ENCODE measurements around the gene NAA38.
"Not testable (repeated sequence)": the region's sequence is repeated elsewhere in the genome, so short reads cannot be mapped to it uniquely, and the experiment has no call there.

NAA38 gene

DNA sequence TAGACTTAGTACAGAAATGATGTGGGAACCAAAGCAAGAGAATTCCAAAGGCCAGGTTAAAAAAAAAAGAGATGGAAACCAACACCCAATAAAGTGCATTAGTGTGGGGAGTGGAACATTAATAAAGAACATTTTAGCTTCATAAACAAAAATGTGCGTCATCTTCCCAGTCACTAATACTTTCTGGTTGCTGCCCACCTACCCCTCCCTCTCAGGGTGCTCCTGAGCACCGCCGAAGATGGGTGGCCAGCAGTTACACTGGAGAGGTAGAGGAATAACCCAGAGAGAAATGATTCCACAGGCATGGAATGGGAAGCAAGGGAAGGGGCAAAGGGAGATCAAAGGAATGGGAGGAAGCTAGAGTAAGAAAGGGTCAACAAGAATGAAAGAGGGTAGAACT is 25.3 kb upstream of the NAA38 start:
- DNase-seq (ENCODE audit: extremely low read depth in 1 of 2, low read depth in 1 of 2), result no peak

DNA sequence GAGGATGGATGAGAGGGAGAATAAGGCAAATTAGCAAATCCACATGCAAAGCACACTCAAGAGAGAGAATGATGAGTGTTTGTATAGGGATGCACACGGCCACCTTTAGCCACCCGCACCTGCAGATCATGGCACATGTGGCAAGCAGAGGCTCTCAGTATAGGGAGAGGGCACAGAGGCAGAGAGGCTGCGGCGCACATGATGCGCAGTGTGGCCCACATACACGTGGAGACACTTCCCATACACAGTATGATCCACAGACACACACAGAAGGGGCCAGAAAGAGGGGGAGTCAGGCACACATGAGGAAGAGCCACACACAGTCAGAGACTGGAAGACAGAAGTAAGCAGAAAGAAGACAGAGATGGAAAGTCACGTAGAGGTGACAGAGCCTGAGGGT is 24.7 kb upstream of the NAA38 start:
- DNase-seq (ENCODE audit: extremely low read depth in 1 of 2, low read depth in 1 of 2), result no peak

DNA sequence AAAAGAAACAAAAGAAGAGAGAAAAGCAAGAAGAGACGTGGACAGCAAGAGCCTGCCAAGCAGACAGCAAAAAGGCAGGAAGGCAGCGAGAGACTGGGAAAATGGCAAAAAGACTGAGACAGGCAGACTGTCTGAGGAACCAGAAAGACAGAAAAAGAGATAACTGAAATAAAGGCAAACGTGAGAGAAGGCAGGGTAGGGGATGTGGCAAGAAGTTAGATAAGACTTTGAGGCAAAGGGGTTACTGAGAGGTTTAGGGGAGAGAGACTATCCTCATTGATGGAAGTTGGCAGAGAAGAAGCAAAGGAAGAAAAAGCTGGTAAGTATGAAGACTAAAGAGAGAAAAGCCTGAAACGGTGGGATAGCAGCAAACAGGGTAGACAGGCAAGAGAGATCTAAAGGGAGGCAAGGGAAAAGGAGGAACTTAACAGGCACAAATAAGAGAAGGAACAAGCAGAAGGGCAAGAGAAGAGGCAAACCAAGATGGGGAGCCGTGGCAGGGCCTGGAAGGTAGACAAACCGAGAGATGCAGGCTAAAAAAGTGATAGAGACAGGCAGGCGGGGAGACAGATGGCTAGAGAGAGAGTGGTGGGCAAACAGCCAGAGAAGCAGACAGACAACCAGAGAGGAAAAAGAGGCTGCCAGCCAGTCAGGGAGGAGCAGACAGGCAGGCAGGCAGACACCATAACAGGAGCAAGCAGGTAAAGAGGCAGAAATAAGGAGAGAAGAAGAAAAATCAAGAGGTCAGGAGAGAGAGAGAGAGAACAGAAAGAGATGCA is 24.1 kb upstream of the NAA38 start:
- DNase-seq (ENCODE audit: extremely low read depth in 1 of 2, low read depth in 1 of 2), result no peak

DNA sequence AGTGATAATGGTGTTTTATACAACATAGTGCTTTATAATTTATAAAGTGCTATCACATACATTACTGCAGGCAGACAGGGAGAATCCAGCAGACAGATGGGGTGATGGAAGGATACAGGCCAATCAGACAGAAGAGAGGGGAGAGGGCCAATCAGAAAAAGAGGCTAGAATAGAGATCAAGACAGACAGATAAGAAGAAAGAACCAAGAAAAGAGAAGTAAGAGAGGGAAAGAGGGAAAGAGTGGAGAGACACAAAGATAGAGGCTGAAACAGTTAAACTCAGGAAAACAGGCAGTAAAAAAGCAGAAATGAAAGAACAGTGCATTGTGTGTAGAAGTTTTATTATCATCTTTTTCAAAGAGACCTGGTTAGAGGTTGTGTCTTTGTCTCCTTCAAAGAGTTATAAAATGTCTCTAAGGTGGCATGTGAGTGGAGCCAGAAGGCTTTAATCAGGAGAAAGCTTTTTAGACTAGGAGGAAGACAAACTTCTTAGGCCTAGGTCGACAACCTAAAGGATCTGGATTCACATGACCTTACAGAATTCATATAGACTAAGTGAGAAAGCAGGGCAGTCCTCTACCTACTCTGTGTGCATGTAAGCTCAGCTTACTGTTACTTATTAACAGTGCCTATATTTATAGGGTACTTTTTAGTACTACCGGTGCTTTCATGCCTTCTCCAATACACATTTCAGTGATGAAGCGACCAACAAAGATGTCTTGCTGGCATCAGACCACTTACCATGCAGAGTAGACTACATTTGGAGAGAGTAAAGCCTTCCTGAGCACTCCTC is 22.9 kb upstream of the NAA38 start:
- DNase-seq (ENCODE audit: extremely low read depth in 1 of 2, low read depth in 1 of 2), result no peak

DNA sequence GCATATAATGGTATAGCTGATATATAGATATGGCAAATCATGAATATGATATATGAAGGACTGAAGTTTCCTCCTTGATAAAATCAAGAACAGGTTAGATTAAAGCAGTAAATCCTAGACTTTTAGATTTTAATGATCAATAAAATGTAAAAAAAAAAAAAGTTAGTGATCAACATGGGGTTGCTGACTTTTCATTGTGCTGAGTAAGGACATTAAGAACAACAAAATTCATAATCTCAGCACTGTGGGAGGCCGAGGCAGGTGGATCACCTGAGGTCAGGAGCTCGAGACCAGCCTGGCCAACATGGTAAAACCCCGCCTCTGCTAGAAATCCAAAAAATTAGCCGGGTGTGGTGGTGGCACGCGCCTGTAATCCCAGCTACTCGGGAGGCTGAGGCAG is 20.9 kb upstream of the NAA38 start:
- no peak for DNase-seq (ENCODE audit: extremely low read depth in 1 of 2, low read depth in 1 of 2)

DNA sequence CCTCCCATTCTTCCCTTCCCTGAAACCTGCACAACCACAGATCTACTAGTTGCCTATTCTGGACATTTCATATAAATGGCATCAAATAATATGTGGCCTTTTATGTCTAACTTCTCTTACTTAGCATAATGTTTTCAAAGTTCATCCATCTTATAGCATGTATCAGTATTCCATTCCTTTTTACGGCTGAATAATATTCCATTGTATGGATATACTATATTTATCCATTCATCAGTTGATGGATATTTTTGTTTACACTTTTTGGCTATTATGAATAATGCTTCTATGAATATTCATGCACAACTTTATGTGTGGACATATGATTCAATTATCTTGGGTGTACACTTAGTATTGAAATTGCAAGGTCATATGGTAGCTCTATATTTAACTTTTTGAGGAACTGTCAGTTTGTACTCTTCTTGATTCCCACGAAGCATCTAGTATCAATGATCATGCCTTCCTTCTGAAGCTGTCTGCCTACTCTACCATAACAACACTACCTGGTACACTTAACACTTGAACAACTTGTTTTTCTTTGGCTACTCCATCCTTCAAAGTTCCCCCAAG is 18.5 kb upstream of the NAA38 start:
- DNase-seq (ENCODE audit: extremely low read depth in 1 of 2, low read depth in 1 of 2), result no peak

DNA sequence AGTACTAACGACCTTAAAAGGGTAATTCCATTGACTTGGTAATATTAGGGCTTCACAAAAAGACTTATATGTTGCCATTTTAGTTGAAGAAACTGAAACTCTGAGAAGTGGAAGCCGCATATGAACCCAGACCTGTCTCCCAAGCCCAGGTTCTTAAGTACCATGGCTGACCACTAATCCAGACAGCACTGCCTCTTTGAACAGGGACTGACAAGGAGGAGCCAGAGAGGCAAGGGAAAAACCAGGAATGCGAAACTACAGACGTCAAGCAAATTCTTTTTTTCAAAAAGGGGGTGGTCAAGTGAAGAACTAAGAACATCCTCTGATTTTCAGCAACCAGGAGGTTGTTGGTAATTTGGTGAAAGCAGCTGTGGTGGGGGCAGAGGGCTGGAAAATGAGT is 15.7 kb upstream of the NAA38 start:
- no peak for DNase-seq (ENCODE audit: extremely low read depth in 1 of 2, low read depth in 1 of 2)

DNA sequence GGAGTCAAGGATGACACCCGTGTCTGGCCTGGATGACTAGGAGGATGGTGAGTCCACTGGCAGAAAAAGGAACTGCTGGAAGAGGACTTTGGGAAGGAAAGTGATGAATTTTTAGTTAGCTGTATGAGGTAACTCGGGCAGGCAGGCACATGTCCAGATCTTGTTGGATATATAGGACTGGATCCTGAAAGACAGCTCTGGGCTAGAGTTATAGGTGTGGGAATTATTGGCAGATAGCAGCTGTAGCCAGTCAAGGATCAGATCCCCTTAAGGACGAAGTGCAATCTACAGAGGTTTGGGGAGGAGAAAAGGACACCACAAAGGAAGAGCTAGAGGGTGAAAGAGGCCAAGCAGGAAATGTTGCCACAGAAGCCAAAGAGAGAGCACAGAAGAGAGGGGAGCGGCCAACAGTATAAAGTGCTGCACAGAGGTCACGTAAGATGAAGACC is 10.5 kb upstream of the NAA38 start:
- DNase-seq (ENCODE audit: extremely low read depth in 1 of 2, low read depth in 1 of 2), result no peak

DNA sequence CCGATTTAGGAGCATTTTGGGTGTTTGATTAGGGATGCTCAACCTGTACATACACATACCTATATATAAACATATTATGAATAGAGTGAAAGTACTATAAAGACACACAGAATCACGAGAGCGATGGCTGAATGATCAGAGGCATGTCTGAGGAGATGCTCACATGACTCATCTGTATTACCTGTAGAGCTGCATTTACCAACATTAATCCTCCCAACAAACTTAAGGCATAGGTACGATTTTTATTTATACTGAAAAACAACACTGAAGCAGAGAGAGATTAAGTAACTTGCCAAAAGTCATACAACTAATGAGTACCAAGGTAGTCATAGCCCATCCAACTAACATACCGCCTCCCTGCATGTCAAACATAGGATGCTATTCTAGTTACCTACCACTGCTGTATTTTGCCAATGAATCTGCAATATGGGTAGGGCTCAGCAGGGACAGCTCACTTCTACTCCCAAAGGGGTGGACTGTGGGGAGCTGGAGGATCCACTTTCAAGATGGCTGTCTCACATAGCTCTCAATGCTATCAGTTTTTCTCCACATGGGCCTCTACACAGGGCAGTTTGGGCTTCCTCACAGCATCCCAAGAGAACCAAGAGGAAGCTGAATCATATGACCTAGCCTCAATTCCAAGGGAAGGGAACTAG is 7.8 kb upstream of the NAA38 start:
- no peak for DNase-seq (ENCODE audit: extremely low read depth in 1 of 2, low read depth in 1 of 2)

DNA sequence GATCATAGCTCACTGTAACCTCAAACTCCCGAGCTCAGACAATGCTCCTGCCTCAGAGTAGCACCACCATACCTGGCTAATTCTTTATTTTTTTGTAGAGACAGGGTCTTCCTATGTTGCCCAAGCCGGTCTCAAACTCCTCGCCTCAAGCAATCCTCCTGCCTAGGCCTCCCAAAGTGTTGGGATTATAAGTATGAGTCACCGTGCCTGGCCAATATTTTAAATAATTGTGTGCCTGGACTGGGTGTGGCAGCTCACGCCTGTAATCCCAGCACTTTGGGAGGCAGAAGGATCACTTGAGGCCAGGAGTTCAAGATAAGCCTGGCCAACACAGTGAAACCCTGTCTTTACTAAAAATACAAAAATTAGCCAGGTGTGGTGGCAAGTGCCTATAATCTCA is 7.0 kb upstream of the NAA38 start:
- DNase-seq (ENCODE audit: extremely low read depth in 1 of 2, low read depth in 1 of 2), result not testable (repeated sequence)

DNA sequence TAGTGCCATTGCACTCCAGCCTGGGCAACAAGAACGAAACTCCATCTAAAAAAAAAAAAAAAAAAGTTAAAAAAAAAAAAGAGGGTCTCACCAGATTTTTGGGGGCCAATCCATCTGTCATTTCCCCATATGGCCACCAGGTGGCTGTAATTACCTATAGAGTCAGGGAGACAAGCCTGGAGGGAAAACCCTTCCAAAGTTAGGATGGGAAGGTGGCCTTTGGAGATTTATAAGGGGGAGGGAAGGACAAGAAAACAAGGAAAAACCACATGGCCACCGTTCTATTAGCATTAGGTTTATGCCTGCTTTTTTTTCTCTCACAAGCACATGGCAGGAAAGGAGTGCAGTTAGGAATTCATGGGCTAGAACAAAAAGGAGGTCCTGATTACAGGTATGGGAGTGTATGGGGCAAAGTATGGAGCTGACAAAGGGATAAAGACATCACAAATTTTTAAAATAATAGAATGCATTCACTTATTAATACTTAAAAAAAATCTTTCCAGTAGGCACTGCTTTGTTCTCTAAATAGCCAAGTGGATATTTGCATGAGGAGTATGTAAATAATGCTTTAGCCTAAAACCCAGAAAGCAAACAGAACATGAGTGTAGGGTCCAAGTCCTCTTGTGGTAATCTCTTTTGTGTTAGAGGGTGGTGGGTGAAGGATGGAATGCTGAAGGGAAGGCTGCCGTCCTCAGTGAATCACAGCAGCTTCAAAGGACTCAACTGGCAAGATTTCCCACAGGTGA is 5.5 kb upstream of the NAA38 start:
- DNase-seq (ENCODE audit: extremely low read depth in 1 of 2, low read depth in 1 of 2), result no peak

DNA sequence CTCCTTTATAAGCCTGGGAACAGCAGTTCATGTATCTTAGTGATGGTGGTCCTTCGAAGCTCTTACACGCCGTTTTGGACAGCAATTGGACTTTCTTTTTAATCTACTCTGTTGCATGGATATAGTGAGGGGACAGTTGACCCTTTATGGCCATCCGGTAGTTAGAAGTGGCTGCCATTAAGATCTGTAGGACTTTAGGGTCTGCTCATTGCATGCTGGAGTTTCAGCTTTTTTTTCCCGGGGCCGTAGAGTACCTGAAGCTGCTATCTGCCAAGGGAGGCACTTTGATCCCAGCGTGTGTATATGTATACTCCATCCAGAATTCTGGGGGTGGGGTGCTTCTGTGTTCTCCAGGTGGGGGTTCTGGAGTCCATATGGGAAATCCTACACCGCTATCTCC is 1.7 kb upstream of the NAA38 start:
- no peak for DNase-seq (ENCODE audit: extremely low read depth in 1 of 2, low read depth in 1 of 2)

DNA sequence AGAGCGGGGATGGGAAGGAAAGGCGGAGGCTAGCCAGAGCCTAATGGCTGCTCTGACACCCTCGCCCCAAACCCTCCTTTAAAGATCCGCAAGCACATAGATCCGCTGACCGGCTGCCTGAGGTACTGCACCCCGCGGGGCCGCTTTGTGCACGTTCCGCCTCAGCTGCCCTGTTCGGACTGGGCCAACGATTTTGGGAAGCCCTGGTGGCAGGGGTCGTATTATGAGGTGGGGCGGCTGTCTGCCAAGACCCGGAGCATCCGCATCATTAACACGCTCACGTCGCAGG is 1.1 kb upstream of the NAA38 start:
- DNase-seq (ENCODE audit: extremely low read depth in 1 of 2, low read depth in 1 of 2), result no peak

DNA sequence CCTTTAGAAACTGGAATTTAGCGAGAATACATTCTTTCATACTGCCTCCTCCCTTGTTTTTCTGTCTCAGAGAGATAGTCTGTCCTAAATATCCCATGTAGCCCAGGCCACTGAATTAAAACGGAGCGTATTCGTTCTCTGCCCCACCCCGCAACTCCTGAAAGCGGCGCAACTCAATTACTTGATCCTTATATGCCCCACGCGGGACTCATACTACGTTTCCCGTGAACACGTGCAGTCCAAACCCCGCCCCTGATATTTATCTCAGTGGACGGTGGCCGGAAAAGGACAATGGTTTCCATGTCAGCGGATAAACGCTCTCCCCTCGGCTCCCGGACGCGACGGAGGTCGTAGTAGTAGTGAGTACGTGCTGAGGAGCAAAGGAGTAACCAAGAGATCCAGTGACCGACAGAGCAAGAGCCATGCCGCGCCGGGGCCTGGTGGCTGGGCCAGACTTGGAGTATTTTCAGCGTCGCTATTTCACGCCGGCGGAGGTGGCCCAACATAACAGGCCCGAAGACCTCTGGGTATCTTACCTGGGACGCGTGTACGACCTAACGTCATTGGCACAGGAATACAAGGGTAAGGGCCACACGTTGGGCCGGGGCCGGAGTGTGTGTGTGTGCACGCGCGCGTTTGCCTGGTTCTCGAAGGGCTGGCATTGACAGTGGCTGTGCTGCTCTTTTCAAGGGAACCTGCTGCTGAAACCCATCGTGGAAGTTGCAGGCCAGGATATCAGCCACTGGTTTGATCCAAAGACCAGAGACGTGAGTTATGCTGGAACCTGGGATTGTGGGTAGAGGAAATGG is 558 bp upstream of the NAA38 start, which contains the start of gene CYB5D1:
Gene CYB5D1 (plus strand): TSS at position 291 of the 809 bp plus-strand sequence. CDS start 132 bp downstream, at position 423.
- DNase-seq (ENCODE audit: extremely low read depth in 1 of 2, low read depth in 1 of 2), result peak in 1 of 2 donors; percentile 87

DNA sequence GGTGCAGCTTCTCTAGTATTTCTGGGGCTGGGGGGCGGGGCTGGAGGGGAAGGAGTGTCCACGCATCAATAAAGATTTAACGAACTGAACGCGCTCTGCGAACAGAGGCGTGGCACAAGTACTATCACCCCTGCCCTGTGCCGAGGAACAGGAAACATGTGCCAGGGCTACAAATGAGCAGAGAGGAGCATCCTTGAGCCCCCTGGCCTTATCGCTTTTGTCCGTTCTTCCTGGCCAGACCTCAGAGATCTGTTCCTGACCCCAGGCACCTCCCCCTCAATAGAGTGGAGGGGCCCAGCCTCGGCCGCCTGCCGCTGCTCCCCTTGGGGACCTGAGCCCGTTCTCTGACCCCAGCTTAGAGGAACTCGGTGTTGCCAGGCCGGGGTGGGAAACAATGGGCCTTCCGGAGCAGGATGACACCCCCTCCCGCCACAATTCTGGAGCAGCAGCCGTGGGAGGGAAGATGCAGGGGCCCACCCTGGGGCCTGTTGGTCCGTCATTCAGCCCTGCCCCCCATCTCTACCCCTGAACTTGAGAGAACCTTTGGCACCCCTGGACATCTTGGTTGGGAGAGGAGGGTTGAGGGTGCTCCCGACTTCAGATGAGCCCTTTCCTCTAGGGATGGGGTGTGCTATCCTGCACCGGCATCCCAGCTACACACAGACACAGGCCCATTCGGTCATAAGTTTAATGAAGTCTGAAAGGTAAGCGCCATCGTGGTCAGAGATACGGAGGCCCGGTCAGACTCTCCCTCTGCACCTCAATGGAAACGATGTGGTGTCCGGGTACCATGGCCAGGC is 1.1 kb downstream of the NAA38 start:
- DNase-seq (ENCODE audit: extremely low read depth in 1 of 2, low read depth in 1 of 2), result no peak

DNA sequence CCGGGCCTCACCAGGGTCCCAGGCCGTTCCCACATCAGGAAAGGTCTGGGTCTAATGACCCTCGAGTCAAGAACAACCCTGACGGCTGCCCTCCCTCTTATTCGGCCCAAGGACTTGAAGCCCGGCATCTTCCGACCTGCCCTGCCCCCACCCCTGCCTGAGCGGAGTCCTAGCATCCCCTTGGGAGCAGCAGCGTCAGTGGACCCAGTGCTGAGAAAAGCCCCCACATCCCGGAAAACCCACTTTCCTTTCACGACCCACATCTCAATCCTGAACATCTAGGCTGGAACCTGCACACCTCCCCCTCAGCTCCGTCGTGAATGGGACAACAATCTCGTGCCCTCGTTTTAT is 1.7 kb downstream of the NAA38 start:
- no peak for DNase-seq (ENCODE audit: extremely low read depth in 1 of 2, low read depth in 1 of 2)

DNA sequence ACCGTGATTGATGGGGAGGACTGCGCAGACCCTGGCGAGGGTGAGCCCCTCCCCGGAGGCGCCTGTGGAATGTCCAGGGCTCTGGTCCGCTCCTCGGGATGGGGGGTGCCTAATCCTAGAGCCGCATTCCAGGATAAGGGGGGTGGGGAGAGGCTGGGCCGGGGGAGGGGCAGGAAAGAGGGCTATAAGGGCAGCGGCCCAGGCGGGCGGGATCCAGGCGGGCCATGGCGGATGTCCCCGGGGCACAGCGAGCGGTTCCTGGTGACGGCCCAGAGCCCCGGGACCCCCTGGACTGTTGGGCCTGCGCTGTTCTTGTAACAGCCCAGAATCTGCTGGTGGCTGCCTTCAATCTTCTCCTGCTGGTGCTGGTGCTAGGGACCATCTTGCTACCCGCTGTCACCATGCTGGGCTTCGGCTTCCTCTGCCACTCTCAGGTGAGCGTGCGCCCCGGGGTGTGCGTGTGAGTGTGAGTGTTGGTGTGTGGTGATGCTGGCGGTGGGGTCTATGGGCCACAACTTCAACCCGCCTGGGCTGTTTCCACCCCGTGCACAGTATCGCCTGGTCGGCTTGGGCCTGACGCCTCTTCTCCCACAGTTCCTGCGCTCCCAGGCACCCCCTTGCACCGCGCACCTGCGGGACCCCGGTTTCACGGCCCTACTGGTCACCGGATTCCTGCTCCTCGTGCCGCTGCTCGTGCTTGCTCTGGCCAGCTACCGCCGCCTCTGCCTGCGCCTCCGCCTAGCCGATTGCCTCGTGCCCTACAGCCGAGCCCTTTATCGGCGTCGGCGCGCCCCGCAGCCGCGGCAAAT is 2.3 kb downstream of the NAA38 start, which contains the start of gene TMEM88:
Gene TMEM88 (plus strand): TSS at position 216 of the 809 bp plus-strand sequence. CDS start 9 bp downstream, at position 225.
- no peak for DNase-seq (ENCODE audit: extremely low read depth in 1 of 2, low read depth in 1 of 2)

DNA sequence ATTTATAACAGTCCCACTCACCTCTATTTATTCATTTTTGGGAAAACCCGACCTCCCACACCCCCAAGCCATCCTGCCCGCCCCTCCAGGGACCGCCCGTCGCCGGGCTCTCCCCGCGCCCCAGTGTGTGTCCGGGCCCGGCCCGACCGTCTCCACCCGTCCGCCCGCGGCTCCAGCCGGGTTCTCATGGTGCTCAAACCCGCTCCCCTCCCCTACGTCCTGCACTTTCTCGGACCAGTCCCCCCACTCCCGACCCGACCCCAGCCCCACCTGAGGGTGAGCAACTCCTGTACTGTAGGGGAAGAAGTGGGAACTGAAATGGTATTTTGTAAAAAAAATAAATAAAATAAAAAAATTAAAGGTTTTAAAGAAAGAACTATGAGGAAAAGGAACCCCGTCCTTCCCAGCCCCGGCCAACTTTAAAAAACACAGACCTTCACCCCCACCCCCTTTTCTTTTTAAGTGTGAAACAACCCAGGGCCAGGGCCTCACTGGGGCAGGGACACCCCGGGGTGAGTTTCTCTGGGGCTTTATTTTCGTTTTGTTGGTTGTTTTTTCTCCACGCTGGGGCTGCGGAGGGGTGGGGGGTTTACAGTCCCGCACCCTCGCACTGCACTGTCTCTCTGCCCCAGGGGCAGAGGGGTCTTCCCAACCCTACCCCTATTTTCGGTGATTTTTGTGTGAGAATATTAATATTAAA is 3.1 kb downstream of the NAA38 start:
- DNase-seq (ENCODE audit: extremely low read depth in 1 of 2, low read depth in 1 of 2), result no peak
